Activated T-helper 17 cell treated with anti-CD3 and anti-CD28 coated beads, Interleukin-2, amount 50 U/mL, for 72 hours (primary cell): ENCODE data around the gene OLIG1. TPM values are rescaled to one million over a fixed set of nuclear protein-coding genes. Genes with fewer than 3 reads are reported as not detected.

ENCODE experiments used
- ATAC-seq: fragments of 150-1000 bp; cut with Tn5 transposase; replicated peaks from 2 replicates; pipeline ENCODE4 v1.10.0; 2021; ENCODE audit warnings: mild to moderate bottlenecking, moderate library complexity
- H3K27ac Mint-ChIP-seq: one replicate; pipeline ENCODE4 v1.8.0; 2022; ENCODE audit warnings: mixed read lengths
- H3K27me3 Mint-ChIP-seq: one replicate; pipeline ENCODE4 v1.8.0; 2022; ENCODE audit warnings: mixed read lengths
- H3K36me3 Mint-ChIP-seq: one replicate; pipeline ENCODE4 v1.8.0; 2022; ENCODE audit warnings: low read depth, mild to moderate bottlenecking, mixed read lengths
- H3K4me1 Mint-ChIP-seq: one replicate; pipeline ENCODE4 v1.8.0; 2022; ENCODE audit warnings: mixed read lengths
- H3K4me3 Mint-ChIP-seq: one replicate; pipeline ENCODE4 v1.8.0; 2022; ENCODE audit warnings: mild to moderate bottlenecking, mixed read lengths
- H3K9me3 Mint-ChIP-seq: one replicate; pipeline ENCODE4 v1.8.0; 2022; ENCODE audit warnings: mixed read lengths
- total RNA-seq, 2 donors: library from RNA; stranded (reverse); gene quantifications; one replicate each; pipeline ENCODE4 v1.2.3, GENCODE V29; 2022

Gene OLIG1
- total RNA-seq, 2 donors from 2014 or later, result not detected

DNA sequence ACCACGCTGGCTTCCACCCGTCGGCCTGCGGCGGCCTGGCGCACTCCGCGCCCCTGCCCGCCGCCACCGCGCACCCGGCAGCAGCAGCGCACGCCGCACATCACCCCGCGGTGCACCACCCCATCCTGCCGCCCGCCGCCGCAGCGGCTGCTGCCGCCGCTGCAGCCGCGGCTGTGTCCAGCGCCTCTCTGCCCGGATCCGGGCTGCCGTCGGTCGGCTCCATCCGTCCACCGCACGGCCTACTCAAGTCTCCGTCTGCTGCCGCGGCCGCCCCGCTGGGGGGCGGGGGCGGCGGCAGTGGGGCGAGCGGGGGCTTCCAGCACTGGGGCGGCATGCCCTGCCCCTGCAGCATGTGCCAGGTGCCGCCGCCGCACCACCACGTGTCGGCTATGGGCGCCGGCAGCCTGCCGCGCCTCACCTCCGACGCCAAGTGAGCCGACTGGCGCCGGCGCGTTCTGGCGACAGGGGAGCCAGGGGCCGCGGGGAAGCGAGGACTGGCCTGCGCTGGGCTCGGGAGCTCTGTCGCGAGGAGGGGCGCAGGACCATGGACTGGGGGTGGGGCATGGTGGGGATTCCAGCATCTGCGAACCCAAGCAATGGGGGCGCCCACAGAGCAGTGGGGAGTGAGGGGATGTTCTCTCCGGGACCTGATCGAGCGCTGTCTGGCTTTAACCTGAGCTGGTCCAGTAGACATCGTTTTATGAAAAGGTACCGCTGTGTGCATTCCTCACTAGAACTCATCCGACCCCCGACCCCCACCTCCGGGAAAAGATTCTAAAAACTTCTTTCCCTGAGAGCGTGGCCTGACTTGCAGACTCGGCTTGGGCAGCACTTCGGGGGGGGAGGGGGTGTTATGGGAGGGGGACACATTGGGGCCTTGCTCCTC, 42.3 kb upstream of the OLIG1 start:
- H3K27ac Mint-ChIP-seq, result no peak overlapping the region
- H3K9me3 Mint-ChIP-seq, result no peaks in the 10 kb centered on the region
- peaks cover 68% of the 10 kb centered on the region for H3K27me3 Mint-ChIP-seq
- peaks cover 6% of the 10 kb centered on the region for H3K36me3 Mint-ChIP-seq
- peaks cover 15% of the 10 kb centered on the region for H3K4me1 Mint-ChIP-seq
- H3K4me3 Mint-ChIP-seq, result peak overlapping the region; percentile 58
- no peak for ATAC-seq

DNA sequence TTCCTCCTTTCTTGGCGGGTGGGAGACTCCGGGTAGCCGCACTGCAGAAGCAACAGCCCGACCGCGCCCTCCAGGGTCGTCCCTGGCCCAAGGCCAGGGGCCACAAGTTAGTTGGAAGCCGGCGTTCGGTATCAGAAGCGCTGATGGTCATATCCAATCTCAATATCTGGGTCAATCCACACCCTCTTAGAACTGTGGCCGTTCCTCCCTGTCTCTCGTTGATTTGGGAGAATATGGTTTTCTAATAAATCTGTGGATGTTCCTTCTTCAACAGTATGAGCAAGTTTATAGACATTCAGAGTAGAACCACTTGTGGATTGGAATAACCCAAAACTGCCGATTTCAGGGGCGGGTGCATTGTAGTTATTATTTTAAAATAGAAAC, 41.7 kb upstream of the OLIG1 start:
- H3K36me3 Mint-ChIP-seq, result peaks cover 4% of the 10 kb centered on the region
- peaks cover 15% of the 10 kb centered on the region for H3K4me1 Mint-ChIP-seq
- peak overlapping the region; percentile 58 for H3K4me3 Mint-ChIP-seq
- peaks cover 67% of the 10 kb centered on the region for H3K27me3 Mint-ChIP-seq
- H3K9me3 Mint-ChIP-seq, result no peaks in the 10 kb centered on the region
- ATAC-seq, result no peak
- no peak overlapping the region for H3K27ac Mint-ChIP-seq

DNA sequence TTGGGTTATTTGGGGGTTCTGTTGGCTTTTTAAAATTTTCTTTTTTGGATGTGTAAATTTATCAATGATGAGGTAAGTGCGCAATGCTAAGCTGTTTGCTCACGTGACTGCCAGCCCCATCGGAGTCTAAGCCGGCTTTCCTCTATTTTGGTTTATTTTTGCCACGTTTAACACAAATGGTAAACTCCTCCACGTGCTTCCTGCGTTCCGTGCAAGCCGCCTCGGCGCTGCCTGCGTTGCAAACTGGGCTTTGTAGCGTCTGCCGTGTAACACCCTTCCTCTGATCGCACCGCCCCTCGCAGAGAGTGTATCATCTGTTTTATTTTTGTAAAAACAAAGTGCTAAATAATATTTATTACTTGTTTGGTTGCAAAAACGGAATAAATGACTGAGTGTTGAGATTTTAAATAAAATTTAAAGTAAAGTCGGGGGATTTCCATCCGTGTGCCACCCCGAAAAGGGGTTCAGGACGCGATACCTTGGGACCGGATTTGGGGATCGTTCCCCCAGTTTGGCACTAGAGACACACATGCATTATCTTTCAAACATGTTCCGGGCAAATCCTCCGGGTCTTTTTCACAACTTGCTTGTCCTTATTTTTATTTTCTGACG, 41.1 kb upstream of the OLIG1 start:
- Mint-ChIP-seq H3K4me3 (peak overlapping the region; percentile 58), H3K9me3 (no peaks in the 10 kb centered on the region), H3K27ac (no peak overlapping the region)

DNA sequence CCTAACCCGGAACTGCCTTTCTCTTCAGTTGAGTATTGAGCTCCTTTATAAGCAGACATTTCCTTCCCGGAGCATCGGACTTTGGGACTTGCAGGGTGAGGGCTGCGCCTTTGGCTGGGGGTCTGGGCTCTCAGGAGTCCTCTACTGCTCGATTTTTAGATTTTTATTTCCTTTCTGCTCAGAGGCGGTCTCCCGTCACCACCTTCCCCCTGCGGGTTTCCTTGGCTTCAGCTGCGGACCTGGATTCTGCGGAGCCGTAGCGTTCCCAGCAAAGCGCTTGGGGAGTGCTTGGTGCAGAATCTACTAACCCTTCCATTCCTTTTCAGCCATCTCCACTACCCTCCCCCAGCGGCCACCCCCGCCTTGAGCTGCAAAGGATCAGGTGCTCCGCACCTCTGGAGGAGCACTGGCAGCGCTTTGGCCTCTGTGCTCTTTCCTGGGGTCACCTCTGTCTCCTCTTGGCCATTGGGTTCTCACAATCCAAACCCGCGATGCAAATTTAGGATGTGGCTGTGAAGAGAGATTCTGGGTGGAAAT, 40.5 kb upstream of the OLIG1 start:
- Mint-ChIP-seq H3K27me3 (peaks cover 63% of the 10 kb centered on the region), H3K4me3 (peak overlapping the region; percentile 58), H3K4me1 (peaks cover 9% of the 10 kb centered on the region), H3K27ac (no peak overlapping the region), H3K36me3 (no peaks in the 10 kb centered on the region), H3K9me3 (no peaks in the 10 kb centered on the region)
- ATAC-seq, result no peak

More for the DNA sequence above, 41.1 kb upstream of the OLIG1 start:
- Mint-ChIP-seq H3K4me1 (peaks cover 15% of the 10 kb centered on the region), H3K27me3 (peaks cover 66% of the 10 kb centered on the region), H3K36me3 (peaks cover 4% of the 10 kb centered on the region)
- no peak for ATAC-seq

DNA sequence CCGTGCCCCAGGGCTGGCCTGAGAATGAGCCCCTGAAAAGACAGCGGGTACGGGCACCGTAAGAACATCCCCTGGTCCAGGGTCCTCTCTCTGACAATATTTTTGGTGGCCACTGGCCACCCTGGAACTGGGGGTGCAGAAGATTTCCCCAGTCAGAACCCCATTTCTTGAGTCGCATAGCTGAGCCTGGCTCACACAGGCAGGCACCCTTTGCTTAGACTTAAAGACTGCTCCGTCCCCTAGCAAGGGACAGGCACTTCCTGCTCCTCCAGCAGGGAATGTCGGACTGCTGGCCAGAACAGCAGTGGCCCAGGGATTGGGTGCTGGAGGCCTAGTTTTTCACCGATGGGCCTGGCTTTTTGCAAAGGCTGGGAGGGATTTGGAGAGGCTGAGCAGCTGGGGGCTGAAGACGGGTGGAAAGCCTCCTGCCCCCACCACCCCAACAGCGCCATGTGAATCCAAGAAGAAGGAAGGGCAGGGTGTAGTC, 39.9 kb upstream of the OLIG1 start:
- Mint-ChIP-seq H3K36me3 (no peaks in the 10 kb centered on the region), H3K27me3 (peaks cover 64% of the 10 kb centered on the region), H3K27ac (no peak overlapping the region)

DNA sequence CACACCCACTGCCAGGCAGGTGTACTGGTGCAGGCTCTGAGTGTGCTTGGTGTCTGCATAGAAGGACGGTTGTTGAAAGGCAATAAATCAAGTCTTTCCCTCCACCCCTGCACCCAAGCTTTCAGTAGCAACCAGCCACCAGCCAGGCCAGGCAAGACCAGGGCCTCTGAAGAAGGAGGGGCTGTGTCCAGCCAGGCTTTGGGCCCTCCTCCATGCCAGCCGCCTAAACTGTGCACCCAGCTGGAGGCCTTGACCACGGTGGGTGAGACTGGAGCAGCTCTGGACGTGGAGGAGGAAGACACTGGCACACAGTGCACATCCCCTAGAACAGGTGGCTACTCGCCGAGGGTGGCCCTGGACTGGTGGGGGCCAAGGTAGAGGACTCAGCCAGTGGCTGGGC, 39.3 kb upstream of the OLIG1 start:
- peaks cover 9% of the 10 kb centered on the region for H3K4me1 Mint-ChIP-seq

More for the DNA sequence above, 39.9 kb upstream of the OLIG1 start:
- no peak for ATAC-seq
- Mint-ChIP-seq H3K4me3 (peak overlapping the region; percentile 58), H3K9me3 (no peaks in the 10 kb centered on the region), H3K4me1 (peaks cover 9% of the 10 kb centered on the region)

DNA sequence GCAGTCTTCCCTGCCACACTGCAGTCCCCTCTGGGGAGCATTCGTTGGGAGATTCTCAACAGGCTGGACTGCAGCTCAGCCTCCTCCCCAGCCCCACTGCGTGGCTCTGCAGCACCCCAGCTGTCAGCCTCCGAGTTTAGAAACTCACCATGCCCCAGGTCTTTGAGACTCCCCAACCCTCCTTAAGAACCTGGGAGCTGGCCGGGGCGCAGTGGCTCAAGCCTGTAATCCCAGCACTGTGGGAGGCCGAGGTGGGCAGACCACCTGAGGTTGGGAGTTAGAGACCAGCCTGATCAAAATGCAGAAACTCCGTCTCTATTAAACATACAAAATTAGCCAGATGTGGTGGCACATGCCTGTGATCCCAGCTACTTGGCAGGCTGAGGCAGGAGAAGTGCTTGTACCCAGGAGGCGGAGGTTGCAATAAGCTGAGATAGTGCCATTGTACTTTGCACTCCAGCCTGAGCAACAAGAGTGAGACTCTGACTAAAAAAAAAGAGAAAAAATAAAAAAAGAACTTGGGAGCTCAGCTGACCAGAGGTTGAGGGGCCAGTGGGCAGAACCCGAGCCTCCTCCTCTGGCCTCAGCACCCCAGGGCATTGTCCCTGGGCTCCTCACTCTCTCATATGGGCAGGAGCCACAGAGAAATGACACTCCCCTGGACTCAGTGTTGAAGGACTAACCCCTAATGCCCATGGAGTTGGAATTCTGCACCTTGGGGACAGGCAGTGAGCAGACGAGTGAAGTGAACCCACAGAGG, 38.6 kb upstream of the OLIG1 start:
- Mint-ChIP-seq H3K27ac (no peak overlapping the region), H3K4me1 (peaks cover 11% of the 10 kb centered on the region), H3K4me3 (no peak overlapping the region), H3K27me3 (peaks cover 56% of the 10 kb centered on the region), H3K9me3 (no peaks in the 10 kb centered on the region), H3K36me3 (no peaks in the 10 kb centered on the region)
- no peak for ATAC-seq

More for the DNA sequence above, 39.3 kb upstream of the OLIG1 start:
- Mint-ChIP-seq H3K9me3 (no peaks in the 10 kb centered on the region), H3K27ac (no peak overlapping the region), H3K27me3 (peaks cover 62% of the 10 kb centered on the region), H3K4me3 (no peak overlapping the region), H3K36me3 (no peaks in the 10 kb centered on the region)
- no peak for ATAC-seq

DNA sequence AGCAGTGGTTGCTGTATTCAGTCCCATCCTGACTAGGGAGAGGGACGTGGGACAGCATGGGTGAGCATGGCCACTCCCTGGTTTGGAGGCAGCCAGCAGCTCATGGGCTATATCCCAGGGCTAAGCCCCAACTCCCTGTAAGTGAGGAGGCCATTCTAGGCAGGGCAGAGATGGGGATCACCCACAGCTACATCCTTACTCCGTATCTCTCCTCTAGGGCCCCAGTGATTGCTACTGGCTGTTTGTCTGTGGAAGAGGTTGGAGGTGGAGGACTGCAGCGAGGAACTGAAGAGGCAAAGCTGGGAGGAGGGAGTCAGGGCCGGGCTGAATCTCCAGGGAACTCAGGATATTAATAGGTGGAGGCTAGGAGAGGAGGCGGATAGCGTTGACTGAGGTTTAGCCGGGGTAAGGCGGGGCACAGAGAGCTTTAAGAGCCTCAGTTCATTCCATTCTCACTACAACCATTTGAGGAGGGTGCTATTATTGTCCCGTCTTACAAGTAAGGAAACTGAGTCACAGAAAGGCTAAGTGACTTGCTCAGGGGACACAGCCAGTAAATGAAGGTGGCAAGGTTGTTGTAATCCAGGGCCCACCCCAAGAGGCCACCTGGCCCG, 37.4 kb upstream of the OLIG1 start:
- no peak overlapping the region for H3K4me3 Mint-ChIP-seq
- ATAC-seq, result no peak
- H3K4me1 Mint-ChIP-seq, result peaks cover 19% of the 10 kb centered on the region
- H3K36me3 Mint-ChIP-seq, result no peaks in the 10 kb centered on the region
- no peaks in the 10 kb centered on the region for H3K9me3 Mint-ChIP-seq
- H3K27me3 Mint-ChIP-seq, result peaks cover 51% of the 10 kb centered on the region
- H3K27ac Mint-ChIP-seq, result no peak overlapping the region

DNA sequence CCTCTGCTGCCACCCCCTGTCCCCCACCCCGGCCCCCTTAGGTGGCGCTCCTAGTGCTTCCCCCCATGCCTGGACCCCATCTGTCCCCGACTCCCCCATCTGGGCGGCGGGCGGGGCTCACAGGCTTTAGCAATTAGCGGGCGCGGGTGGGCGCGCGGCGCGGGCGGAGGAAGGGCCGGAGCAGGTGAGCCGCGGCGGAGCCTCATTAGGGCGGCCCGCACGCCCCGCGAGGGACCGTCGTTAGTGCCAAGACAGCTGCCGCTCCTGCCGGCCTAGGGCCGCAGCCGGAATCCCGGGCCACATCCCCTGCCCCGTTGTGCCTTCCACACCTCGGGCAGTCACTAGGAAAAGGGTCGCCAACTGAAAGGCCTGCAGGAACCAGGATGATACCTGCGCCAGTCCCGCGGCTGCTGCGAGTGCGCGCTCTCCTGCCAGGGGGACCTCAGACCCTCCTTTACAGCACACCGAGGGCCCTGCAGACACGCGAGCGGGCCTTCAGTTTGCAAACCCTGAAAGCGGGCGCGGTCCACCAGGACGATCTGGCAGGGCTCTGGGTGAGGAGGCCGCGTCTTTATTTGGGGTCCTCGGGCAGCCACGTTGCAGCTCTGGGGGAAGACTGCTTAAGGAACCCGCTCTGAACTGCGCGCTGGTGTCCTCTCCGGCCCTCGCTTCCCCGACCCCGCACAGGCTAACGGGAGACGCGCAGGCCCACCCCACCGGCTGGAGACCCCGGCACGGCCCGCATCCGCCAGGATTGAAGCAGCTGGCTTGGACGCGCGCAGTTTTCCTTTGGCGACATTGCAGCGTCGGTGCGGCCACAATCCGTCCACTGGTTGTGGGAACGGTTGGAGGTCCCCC, 36.6 kb upstream of the OLIG1 start:
- Mint-ChIP-seq H3K36me3 (no peaks in the 10 kb centered on the region), H3K4me3 (no peak overlapping the region), H3K27ac (no peak overlapping the region), H3K4me1 (peaks cover 19% of the 10 kb centered on the region), H3K27me3 (peaks cover 48% of the 10 kb centered on the region), H3K9me3 (no peaks in the 10 kb centered on the region)
- no peak for ATAC-seq

DNA sequence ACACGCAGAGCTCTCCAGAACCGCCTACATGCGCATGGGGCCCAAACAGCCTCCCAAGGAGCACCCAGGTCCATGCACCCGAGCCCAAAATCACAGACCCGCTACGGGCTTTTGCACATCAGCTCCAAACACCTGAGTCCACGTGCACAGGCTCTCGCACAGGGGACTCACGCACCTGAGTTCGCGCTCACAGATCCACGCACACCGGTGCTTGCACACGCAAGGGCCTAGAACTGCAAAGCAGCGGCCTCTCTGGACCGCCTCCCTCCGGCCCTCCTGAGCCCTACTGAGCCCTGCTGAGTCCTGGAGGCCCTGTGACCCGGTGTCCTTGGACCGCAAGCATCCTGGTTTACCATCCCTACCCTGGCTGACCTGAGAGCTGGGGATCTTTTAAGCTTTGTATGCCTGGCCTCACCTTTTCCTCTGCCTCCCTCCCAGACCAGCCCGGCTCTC, 36.0 kb upstream of the OLIG1 start:
- Mint-ChIP-seq H3K27ac (no peak overlapping the region), H3K4me3 (no peak overlapping the region), H3K4me1 (peaks cover 15% of the 10 kb centered on the region), H3K9me3 (no peaks in the 10 kb centered on the region), H3K36me3 (no peaks in the 10 kb centered on the region), H3K27me3 (peaks cover 43% of the 10 kb centered on the region)
- ATAC-seq, result no peak

DNA sequence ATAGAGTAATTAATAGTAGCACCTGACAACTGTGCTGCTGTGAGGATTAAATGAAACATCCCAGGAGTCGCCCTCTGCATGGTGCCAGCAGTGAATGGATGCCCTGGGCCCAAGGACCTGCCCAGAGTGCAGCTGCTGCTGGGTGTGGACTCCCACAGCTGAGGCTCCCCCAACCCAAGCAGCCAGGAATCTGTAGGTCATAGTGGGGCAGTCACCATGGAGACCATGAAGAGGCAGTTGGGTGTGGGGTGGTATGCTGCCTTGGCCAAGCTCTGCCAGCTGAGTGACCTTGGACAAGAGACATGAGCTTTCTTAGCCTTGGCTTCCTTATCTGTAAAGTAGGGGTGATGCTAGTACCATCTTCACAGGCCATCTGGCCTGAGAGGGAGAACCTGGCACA, 34.8 kb upstream of the OLIG1 start:
- no peak for ATAC-seq
- Mint-ChIP-seq H3K4me3 (no peak overlapping the region), H3K27ac (no peak overlapping the region), H3K36me3 (no peaks in the 10 kb centered on the region), H3K27me3 (peaks cover 32% of the 10 kb centered on the region), H3K9me3 (no peaks in the 10 kb centered on the region), H3K4me1 (peaks cover 10% of the 10 kb centered on the region)

DNA sequence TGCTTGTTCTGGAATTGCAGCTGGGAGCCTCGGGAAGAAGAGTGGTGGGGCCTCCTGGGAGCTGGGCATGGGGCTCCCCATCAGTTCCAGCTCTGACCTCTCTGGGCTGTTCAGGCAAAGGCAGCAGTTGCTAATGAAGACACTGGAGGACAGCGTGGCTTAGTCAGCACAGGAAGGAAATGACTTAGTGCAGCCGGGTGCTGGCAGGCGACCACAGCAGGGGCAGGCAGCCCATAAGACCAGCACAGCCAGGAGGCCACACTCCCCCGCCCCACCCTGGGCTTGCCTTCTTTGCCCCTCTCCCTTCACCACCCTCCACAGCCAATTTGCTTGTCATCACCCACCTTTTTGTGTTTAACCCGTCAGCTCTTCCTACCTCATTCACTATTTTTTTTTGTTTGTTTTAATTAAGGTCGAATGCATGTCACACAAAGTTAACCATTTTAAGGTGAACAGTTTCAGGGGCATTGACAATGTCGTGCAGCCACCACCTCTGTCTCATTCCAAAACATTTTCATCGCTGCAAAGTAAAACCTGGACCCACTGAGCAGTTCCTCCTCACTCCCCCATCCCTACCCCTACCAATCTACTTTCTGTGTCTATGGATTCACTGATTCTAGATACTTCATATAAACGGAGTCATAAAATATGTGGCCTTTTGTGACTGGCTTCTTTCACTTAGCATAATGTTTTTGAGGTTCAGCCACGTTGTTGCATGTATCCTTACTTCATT, 33.3 kb upstream of the OLIG1 start:
- peak; percentile 90 for ATAC-seq
- Mint-ChIP-seq H3K9me3 (no peaks in the 10 kb centered on the region), H3K4me3 (peak overlapping the region; percentile 9), H3K27ac (peak overlapping the region; percentile 42), H3K36me3 (no peaks in the 10 kb centered on the region), H3K4me1 (peaks cover 10% of the 10 kb centered on the region), H3K27me3 (peaks cover 25% of the 10 kb centered on the region)

DNA sequence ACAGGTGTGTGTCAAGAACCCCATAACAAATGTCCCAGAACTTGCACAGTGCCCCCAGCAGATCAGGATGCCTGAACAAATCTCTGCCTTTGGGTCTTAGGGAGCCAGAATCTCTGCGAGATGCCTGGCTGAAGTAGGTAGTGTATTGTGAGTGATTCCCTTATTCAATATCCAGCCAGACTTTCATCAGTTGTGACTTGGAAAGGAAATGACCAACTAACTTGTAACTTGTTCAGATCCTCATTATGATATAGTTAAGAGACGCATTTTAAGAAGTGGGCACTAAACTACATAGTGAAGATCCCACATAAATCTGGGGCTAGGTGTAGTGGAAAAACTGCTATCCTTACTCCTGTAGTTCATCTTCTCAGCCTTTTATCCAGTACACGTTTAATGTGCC, 32.4 kb upstream of the OLIG1 start:
- H3K36me3 Mint-ChIP-seq, result no peaks in the 10 kb centered on the region
- H3K27me3 Mint-ChIP-seq, result peaks cover 19% of the 10 kb centered on the region
- H3K4me3 Mint-ChIP-seq, result no peak overlapping the region
- no peak for ATAC-seq
- no peak overlapping the region for H3K27ac Mint-ChIP-seq
- no peaks in the 10 kb centered on the region for H3K9me3 Mint-ChIP-seq
- peaks cover 10% of the 10 kb centered on the region for H3K4me1 Mint-ChIP-seq
